ENCODE data around the gene SUV39H1.

Gene SUV39H1

DNA sequence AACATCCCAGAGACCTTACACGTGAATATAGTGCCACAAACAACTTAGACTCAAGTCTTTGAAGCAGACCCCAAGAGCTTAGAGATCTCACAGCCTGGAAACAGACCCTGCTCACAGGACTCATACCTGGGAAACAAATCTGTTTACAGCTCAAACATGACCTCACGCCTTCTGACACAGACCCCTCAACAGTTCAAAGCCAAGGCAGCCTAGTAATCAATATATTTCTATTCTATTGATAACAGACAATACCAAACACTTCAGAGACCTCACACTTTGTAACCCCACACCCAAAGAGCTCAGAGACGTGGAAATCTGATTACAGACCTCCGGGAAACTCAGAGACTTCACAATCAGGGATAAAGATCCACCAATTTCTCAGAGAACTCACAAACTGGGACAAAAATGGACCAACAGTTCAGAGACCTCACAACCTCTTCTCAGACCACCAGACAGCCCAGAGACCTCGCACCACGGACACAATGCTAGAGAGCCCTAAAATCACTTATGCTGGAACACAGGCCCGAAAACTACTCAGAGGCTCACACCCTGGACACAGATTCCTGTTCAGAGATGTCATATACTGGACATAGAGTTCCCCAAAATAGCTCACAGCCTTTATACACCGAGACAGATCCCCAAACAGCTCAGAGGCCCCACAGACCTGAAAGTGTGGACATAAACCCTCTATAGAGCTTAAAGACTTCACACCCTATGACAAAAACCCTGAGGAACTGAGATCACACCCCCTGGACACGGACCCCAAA, 14.8 kb downstream of the SUV39H1 start:
- no peak overlapping the region for H3K4me3 ChIP-seq (ENCODE audit: low read depth, low read length)
- DNase-seq (ENCODE audit: low read depth), result no peak

DNA sequence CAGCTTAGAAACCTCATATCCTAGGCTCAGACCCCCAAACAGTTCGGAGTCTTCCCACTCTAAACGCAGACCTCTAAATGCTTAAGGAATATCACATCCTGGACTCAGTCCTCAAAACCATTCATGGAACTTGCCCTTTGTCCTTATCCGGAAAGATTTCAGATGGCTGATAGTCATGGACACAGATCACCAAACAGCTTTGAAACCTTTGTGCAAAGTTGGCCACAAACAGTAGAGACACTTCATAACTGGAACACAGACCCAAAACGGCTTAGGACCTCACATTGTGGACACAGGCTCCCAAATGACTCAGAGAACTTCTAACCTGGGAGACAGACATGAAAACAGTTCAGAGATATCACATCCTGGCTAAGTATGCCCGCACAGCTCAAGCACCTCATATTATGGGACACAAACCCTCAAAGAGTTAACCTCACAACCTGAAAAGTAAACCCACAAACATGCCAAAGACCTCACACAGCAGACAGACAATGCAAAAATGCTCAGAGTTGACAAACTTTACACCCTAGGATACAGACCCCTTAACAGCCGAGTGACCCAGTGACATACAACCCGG, 15.5 kb downstream of the SUV39H1 start:
- H3K4me3 ChIP-seq (ENCODE audit: low read depth, low read length), result no peak overlapping the region
- DNase-seq (ENCODE audit: low read depth), result no peak

DNA sequence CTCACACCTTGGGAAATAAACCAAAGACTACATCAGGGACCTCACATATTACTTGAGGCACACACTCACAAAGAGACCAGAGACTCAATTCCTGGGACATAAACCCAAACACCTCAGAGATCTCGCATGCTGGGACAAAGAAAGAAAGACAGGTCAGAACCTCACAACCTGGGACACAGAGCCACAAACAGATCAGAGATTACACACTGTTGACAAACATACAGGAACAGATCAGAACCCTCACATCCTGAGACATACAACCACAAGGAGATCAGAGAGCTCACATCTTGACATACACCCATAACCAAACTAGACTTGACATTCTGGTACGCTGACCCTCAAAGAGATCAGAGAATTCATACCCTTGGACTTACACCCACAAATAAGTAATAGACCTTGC, 17.3 kb downstream of the SUV39H1 start:
- DNase-seq (ENCODE audit: low read depth), result no peak
- no peak overlapping the region for H3K4me3 ChIP-seq (ENCODE audit: low read depth, low read length)

DNA sequence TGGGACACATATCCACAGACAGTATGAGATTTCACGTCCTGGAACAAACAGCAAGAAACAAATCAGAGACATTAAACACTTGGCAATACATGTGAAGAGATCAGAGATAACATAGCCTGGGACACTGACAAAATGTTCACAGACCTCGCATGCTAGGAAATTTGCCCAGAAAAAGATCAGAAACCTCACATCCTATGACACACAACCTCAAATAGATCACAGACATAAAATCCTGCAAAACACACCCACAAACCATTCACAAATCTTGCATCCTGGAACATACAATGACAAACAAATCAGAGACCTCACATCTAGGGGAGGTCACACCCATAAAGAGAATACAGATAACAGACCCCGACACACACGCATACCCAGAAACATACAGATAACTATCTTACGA, 18.0 kb downstream of the SUV39H1 start:
- no peak overlapping the region for H3K4me3 ChIP-seq (ENCODE audit: low read depth, low read length)
- no peak for DNase-seq (ENCODE audit: low read depth)

DNA sequence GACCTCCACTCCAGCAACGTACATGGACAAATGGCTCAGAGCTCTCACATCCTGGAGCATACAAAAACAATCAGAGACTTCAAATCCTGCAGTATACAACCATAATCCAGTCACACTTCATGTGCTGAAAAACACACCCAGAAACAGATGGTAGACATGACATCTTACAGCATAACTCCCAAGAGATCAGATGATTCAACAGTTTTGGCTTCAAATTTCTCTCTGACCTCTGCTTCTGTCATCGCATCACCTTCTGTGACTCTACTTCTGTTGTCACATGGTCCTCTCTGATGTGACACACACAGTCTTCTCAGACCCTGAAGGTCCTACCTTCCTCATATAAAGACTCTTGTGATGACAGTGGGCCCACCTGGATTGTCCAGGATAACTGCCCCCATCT, 18.5 kb downstream of the SUV39H1 start:
- peak; percentile 37 for DNase-seq (ENCODE audit: low read depth)
- H3K4me3 ChIP-seq (ENCODE audit: low read depth, low read length), result no peak overlapping the region

DNA sequence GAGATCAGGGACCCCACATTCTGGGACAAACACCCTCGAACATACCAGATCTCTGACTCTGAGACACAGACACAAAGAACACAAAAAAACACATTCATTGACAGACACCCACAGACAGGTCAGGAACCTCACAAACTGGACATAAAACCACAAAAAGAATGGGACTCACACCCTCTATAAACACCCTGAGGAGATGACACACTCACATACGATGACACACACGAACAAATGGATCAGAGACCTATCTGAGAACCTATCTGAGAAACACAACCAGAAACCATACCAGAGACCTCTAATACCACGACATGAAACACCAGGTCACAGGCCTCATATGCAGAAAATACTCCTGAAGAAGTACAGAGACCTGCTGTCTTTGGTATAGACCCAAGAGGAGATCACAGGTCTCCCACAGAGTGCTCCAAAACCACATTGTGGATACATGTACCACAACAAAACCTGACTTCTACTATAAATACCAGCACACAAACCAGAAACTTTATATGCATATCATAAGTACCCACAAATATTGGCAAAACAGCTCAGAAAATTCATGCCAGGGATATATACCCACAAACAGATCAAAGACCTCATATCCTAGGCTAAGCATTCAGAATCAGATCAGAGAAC, 19.5 kb downstream of the SUV39H1 start:
- H3K4me3 ChIP-seq (ENCODE audit: low read depth, low read length), result no peak overlapping the region
- DNase-seq (ENCODE audit: low read depth), result no peak

DNA sequence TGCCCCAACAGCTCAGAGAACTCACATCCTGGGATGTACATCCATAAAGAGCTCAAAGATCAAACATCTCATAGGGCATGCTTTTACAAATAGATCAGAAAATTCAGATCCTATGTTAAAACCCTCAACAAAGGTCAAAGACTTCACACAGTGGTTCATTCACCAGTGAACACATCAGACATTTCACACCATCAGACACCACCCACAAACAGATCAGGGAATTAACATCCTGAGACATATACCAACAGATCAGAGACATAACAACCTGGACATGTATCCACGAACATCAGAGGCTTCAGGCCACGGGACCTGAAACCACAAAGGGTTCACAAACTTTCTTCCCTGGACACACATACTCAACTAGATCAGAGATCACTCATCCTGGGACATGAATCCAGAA, 23.4 kb downstream of the SUV39H1 start:
- H3K4me3 ChIP-seq (ENCODE audit: low read depth, low read length), result no peak overlapping the region
- DNase-seq (ENCODE audit: low read depth), result no peak

DNA sequence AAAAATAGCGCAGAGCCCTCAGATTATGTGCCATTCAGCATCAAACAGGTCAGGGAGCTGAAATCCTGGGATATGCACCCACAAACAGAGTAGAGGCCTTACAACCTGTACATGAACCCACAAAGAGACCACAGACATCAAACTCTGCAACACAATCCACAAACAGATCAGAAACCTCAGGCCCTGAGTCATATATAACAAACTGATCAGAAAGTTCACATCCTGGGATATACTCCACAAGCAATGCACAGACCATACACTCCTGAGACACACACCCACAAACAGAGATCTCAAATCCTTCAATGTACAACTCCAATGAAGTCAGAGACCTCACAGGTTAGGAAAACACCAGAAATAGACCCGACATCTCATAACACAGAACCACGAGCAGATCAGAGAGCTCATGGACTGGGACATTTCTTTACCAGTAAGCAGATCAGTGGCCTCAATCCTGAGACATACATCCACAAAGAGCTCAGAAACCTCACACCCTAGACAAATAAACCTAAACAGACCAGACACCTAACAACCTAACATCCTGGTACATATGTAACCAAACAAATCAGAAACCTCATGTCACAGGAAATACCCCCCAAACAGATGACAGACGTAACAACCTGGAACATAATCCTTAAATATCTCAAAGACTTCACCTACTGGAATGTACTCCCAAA, 24.2 kb downstream of the SUV39H1 start:
- DNase-seq (ENCODE audit: low read depth), result no peak
- H3K4me3 ChIP-seq (ENCODE audit: low read depth, low read length), result no peak overlapping the region

DNA sequence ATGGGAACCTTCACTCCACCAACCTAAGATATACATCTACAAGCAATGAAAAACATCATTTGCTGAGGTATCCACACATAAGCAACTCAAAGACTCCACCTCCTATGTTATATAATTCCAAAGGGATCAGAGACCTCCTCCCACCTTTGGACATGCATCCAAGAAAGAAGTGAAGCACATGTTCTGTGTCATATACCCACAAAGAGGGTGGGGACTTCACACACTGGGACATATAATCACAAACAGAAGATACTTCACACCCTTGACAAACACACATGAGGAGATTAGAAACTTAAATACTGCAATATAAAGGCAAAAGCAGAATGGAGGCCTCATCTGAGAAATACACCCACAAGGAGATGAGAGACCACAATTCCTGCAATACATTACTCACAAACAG, 25.4 kb downstream of the SUV39H1 start:
- no peak for DNase-seq (ENCODE audit: low read depth)
- no peak overlapping the region for H3K4me3 ChIP-seq (ENCODE audit: low read depth, low read length)

DNA sequence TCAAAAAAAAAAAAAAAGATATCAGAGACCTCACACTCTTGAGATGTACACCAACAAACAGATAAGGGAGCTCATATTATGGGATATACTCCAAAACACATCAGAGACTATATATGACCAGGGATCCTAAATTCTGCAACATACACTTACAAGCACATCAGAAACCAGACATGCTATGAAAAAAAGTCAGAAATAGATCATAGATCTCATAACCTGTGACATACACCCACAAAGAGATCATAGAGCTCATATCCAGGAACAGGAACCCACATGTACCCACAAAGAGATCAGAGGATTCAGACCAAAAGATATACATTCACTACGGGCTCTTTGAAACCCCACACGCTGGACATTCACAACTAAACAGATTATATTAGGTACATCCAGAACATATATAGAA, 30.1 kb downstream of the SUV39H1 start:
- no peak overlapping the region for H3K4me3 ChIP-seq (ENCODE audit: low read depth, low read length)
- DNase-seq (ENCODE audit: low read depth), result no peak

DNA sequence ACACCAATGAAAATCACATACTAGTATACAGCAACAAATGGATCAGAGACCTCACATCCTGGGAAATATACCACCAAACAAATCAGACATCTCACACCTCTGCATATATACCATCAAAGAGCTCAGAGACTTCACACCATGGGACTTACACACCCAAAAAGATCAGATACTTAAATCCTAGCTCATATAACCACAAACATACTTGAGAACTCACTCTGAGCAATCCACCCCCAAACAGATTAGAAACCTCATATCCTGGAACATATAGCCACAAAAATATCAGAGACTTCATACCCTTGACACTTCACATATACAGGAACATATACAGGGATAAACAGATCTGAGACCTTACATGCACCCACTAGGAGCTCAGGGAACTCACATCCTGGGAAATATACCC, 32.1 kb downstream of the SUV39H1 start:
- no peak for DNase-seq (ENCODE audit: low read depth)
- H3K4me3 ChIP-seq (ENCODE audit: low read depth, low read length), result no peak overlapping the region

DNA sequence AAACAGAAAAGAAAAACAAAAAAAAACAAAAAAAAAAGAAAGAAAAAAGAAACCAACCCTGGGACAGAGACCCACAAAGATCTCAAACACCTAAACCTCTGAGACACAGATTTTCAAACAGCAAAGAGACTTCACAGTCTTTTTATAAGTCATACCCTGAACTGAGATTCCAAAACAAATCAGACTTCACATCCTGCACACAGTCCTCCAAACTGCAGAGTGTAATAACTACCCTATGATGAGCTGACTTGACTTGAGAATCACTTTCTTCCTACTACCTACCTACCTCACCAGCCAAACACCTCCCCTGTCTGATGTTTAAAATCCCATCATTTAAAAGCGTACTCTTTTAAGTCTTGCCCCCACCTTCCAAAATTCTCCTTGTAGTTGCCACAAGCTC, 39.8 kb downstream of the SUV39H1 start:
- DNase-seq (ENCODE audit: low read depth), result no peak
- no peak overlapping the region for H3K4me3 ChIP-seq (ENCODE audit: low read depth, low read length)

DNA sequence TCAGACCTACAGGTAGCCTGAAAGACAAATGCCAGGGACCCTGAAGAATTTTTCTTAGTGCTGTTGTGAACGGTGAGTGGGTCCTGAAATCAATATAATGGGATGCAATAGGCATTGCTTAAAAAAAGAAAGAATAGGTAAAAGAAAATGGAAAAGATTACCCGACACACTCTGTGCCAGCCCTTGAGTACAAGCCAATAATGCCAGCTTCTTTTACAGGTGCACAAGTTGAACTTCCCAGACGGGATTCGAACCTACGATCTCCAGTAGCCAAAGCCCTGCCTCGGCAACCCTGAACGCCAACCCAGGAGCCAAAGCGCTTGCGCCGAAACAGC, 40.3 kb downstream of the SUV39H1 start:
- peak overlapping the region; percentile 58 for H3K4me3 ChIP-seq (ENCODE audit: low read depth, low read length)
- DNase-seq (ENCODE audit: low read depth), result no peak

DNA sequence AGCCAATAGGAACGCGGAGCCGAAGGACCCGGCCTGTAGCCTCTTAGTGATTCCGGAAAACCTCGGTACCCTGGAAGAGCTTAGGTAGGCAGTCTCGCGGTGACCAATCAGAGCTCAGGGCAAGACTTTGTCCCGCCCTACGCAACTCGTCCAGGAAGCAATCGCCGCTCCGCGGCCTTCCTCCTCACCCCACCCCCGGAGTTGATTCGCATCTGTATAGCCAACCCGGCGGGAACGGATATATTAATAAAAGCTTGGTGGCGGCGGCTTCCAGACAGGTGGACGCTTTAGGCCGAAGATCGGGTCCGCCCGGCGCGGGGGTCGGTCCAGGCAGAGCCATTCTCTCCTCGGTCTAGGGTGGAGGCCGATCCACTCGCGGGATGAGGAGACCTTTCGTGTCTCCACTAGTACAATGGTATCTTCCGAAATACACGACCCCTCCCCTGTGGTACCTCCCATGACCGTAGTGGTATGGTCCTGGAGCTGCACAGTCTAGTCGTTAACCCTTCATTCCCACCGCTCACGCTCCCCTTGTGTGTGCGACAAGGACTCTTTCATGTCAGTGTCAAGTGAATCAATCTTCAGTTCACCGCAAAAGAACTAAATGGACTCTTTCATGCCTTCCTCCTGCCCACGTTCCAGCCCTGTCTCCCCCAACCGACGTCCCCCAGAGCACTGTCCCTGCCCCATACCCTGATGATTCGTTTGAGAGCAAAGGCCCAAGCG, 40.8 kb downstream of the SUV39H1 start:
- DNase-seq (ENCODE audit: low read depth), result peak; percentile 93
- peak overlapping the region; percentile 58 for H3K4me3 ChIP-seq (ENCODE audit: low read depth, low read length)

DNA sequence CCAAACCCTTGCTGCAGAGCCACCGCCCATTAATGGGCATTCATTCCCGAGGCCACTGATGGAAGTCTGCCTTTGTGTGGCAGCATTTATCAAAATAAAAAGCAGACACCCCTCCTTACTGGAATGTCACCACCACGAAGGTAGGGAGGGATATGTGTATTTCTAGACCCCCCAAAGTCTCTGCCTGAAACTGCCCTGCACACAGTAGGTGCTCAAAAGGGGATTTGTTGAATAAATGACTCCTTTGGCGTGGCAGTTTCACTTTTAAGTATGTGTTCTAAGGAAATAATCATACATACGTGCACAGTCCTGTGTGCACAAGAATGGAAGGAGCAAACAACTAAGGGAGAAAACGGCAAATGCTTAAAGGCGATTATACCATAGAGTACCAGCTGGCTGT, 41.4 kb downstream of the SUV39H1 start:
- no peak for DNase-seq (ENCODE audit: low read depth)
- peak overlapping the region; percentile 58 for H3K4me3 ChIP-seq (ENCODE audit: low read depth, low read length)

DNA sequence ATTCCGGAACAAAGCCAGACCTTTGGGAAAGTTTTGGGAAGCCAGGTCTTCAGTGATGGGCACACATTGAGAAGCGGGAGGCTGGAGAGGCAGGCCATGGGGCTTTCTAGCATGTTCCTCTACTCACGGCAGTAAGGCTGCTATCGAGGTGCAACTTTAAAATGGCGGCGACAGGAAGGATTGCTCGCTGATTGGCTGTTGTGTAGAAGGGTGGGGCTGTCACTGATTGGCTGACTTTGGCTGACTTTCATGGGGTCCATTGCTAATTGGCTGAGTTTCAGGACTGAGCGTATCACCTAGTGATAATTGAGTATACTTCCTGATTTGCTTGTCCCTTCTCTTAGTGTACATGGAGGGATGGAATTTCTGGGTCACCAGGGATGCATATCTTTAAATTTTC, 45.3 kb downstream of the SUV39H1 start:
- no peak overlapping the region for H3K4me3 ChIP-seq (ENCODE audit: low read depth, low read length)
- DNase-seq (ENCODE audit: low read depth), result no peak

DNA sequence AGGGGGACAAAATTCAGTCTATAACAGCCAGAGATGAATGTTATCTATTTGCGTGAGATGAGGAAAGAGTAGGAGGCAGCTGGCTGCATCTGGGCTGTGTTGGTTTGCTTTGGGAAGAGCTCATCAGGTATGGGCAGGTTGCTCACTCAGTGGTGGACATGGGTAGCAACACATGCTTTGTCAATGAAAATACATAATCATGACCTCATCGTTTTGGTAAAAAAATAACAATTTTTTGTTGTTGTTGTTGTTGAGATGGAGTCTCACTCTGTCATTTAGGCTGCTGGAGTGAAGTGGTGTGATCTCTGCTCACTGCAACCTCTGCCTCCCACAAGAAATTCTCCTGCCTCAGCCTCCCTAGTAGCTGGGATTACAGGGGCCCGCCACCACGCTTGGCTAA, 48.7 kb downstream of the SUV39H1 start:
- H3K4me3 ChIP-seq (ENCODE audit: low read depth, low read length), result no peak overlapping the region
- no peak for DNase-seq (ENCODE audit: low read depth)

DNA sequence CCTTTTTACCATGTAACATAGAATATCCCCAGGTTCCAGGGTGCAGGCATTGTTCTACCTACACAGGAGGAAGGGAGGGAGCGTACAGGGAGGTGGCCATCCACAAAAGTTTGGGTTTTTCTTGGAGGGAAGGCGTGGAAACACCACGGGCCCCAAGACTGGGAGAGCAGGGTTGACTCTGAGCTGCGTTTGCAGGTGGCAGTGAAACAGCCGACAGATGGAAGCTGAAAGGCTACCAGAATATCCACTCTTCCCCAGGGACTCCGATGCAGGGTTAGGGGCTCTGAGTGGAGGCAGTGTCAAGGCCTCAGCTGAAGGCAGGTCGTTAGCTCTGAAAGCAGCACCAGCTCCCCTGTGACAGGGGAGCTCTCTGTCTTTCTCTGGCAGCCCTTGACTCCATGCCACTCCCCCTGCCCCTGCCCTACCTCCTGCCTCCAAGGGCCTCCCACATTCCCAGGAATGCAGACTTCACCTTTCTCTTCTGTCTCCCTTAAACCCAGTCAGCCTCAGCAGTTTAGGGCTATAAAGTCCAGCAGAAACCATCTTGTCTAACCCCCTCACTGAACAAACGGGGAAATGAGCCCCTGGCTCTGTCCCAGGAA, 51.0 kb downstream of the SUV39H1 start:
- no peak for DNase-seq (ENCODE audit: low read depth)

DNA sequence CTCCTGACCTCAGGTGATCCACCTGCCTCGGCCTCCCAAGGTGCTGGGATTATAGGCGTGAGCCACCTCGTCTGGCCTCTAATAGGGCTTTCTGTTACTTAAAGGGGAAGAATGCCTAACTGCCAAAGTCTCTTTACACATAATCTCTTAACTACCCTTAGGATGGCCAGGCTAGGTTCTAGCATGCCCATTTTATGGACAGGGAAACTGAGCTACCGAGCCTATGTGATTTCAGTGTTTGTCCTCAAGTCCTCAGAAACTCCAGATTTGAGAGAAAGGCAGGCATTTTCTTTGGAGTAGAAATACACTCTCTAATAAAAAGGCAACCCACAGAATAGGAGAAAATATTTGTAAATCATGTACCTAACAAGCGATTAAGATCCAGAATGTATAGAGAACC, 52.6 kb downstream of the SUV39H1 start:
- DNase-seq (ENCODE audit: low read depth), result no peak
- no peak overlapping the region for H3K4me3 ChIP-seq (ENCODE audit: low read depth, low read length)

More for the DNA sequence above, 51.0 kb downstream of the SUV39H1 start:
- no peak overlapping the region for H3K4me3 ChIP-seq (ENCODE audit: low read depth, low read length)

DNA sequence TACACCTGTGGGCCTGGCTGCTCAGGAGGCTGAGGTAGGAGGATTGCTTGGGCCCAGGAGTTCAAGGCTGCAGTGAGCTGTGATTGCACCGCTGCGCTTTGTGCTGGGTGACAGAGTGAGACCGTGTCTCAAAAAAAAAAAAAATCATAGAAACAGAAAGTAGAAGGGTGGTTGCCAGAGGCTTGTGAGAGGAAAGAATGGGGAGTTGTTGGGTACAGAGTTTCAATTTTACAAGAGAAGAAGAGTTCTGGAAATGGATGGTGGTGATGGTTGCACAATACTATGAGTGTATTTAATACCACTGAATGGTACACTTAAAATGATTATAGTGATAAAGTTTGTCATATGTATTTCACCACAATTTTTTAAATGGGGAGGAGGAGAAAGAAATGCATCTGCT, 54.8 kb downstream of the SUV39H1 start:
- no peak for DNase-seq (ENCODE audit: low read depth)
- H3K4me3 ChIP-seq (ENCODE audit: low read depth, low read length), result no peak overlapping the region
